Stimulated activated CD8-positive, alpha-beta memory T cell treated with anti-CD3 and anti-CD28 coated beads, Interleukin-4, amount 100 ng/mL, for 48 hours (primary cell): ENCODE data around the gene ASPA.

Experiments
- DNase-seq: peaks from one replicate; pipeline ENCODE4 v3.0.0-alpha.2; 2020

Gene ASPA

GRCh38 chr17:3535253-3535995, 59.6 kb downstream of the ASPA start:
- peak; percentile 80 for DNase-seq

DNA sequence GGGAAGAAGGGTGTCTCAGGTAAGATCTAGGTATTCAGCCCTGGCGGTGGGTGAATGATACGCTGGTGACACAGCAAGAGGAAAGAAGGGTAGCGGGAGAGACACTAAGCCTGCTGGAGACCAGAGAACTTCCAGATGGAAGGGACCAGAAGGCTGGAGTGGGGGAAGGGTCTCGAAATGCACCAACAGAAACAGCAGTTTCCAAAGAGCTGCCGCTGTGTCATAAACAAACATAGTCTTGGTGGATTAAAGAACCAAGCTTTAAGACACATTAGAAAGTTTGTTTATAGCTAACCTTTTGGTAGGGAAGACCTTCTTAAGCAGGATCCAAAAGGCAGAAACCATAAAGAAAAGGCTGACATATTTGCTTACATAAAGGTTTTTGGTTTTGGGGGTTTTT, 60.9 kb downstream of the ASPA start:
- DNase-seq, result no peak

DNA sequence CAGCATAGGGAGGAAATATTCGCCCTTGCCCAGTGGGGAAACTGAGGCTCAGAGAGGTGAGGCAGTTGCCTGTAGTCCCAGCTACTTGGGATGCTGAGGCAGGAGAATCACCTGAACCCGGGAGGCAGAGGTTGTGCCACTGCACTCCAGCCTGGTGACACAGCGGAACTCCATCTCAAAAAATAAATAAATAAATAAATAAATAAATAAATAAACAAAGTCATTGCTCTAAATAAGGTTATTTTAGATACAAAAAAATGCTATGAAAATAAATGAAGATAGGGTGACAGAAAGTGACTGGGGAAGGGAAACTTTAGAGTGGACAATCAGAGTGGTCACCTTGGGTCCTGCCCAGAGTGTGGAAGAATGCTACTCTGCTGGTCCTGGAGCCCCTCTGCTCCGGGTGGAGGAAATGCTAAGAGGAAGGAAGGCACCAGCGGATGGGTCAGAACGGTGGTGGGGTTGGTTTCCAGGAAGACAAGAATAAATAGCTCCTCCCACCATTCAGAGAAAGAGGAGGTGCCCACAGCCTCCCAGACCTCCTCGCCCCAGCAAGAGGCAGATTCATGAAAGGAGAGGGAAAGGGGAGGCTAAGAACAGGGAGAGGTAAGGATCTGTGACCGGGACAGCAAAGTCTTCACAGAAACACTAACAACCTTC, 64.2 kb downstream of the ASPA start:
- no peak for DNase-seq

GRCh38 chr17:3542410-3543088, 66.8 kb downstream of the ASPA start:
- DNase-seq, result no peak

DNA sequence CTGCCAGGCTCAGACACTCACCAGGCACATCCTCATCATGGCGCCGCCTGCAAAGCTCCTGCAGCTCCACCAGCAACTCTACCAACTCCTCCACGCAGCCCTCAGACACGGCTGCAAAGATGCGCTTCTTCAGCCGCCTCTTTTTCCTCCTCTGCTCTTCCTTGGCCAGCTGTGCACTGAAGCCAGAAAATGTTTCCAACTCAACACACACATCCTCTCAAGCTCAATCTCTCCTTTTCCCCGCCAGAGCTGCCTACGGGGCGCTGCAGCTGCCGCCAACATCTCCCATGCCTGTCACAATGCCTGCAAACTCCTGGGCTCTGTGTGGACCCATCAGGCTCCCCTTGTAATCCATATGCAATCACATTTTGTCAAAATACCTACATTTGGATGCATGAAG, 67.7 kb downstream of the ASPA start:
- DNase-seq, result no peak

DNA sequence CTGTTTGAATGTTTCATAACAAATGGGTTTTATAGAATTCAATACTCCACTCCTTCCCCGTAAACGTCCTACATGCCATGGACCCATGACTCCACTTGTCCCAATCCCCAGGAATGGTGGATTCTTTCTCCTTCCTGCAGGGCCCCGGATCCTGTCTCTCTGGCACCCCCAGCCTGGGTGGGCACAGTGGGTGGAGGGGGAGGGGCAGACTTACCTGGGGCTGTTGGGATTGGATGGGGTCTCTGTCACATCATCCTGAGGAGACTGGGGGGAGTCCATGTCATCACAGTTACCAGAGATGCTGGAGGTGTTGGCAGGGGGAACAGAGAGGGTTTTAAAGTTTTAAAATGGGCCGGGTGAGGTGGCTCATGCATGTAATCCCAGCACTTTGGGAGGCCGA, 68.6 kb downstream of the ASPA start:
- no peak for DNase-seq

DNA sequence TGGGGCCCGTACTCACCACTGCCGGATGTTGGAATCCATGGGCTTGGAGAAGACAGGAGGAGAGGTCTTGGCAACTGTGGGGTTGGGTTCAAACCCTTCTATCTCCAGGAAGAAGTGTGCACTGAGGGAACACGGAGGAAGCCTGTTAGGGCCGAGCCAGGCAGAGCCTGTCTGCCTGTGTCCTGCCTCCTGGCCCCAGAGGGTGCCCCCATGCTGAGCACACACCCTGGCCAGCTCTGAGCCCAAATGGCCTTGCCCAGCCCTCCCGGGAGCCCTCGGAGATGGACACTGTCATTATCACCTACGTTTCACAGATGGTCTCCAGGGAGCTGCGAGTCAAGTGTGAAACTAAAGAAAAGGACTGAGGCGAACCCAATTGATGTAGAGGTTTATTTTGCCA, 69.4 kb downstream of the ASPA start:
- no peak for DNase-seq

DNA sequence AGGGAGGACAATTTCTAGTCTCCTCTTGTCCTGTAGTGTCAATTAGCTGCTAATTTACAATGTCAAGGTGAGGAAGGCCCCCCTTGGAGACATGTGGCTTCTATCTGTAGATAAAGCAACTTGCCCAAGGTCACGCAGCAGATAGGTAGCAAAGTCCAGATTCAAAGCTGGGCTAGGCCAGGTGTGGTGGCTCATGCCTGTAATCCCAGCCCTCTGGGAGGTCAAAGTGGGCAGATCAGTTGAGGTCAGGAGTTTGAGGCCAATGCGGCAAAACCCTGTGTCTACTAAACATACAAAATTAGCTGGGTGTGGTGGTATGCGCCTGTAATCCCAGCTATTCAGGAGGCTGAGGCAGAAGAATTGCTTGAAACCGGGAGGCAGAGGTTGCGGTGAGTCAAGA, 70.7 kb downstream of the ASPA start:
- no peak for DNase-seq

GRCh38 chr17:3546997-3547396, 71.2 kb downstream of the ASPA start:
- no peak for DNase-seq

- no peak for DNase-seq
These were observed 71.8 kb downstream of the ASPA start for GRCh38 chr17:3547628-3548027.

DNA sequence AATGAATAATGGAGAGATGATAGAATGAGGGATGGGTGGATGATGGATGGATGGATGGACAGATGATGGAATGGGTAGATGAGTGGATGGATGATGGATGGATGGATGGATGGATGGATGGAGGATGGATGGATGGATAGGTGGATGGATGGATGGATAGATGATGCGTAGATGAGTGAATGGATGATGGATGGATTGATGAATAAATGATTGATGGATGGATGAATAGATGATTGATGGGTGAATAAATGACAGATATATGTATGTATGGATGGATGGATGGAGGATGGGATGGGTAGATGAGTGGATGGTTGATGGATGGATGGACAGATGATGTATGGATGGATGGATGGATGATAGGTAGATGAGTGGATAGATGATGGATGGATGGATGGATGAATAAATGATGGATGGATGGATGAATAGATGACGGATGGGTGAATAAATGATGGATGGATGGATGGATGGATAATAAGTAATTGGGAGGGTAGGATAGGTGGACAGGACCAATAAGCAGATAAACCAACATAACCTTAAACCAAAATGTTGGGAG, 73.9 kb downstream of the ASPA start:
- no peak for DNase-seq

- no peak for DNase-seq
These were observed 75.4 kb downstream of the ASPA start for GRCh38 chr17:3551189-3551588.

DNA sequence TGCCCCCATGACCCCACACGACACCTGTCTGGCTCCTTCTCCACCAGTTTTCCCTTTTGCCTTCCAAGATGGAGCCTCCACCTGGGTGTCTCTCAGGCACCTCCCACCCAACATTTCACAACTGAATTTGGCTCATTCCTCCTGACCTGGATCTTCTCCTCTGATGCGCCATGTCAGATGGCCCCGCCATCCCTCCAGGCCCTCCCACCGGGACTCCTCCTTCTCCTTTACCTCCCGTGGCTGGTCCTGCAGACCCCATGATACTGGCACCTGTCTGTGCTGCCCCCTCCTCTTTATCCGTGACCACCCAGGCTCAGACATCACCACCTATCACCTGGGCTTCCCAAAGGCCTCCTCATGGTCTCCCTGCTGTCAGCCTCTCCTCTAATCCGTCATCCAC, 77.1 kb downstream of the ASPA start:
- DNase-seq, result no peak
